GM12891 (cell line): ENCODE results near the gene SHB.

Experiments used
- DNase-seq: peaks from one replicate; pipeline ENCODE4 v3.0.0; 2011; ENCODE audit warnings: low spot score; ENCODE audit not compliant: insufficient read length
- FAIRE-seq: peaks from 2 replicates; lab custom pipeline; 2011; peaks lifted over from hg19 to GRCh38; lab: Jason Lieb, UNC
- PAX5 ChIP-seq: IDR thresholded peaks from 2 replicates; pipeline ENCODE4 v1.6.1; 2011; ENCODE audit warnings: low read length, moderate library complexity, mild to moderate bottlenecking; ENCODE audit not compliant: insufficient read depth, severe bottlenecking
- POLR2A ChIP-seq: IDR thresholded peaks from 2 replicates; pipeline ENCODE4 v1.6.1; 2011; ENCODE audit warnings: low read depth, low read length, control low read depth
- POLR2AphosphoS5 ChIP-seq: IDR thresholded peaks from 2 replicates; pipeline ENCODE4 v1.6.1; 2011; ENCODE audit warnings: low read depth, low read length, control low read depth
- POU2F2 ChIP-seq: IDR thresholded peaks from 2 replicates; pipeline ENCODE4 v1.6.1; 2011; ENCODE audit warnings: low read depth, mild to moderate bottlenecking, control low read depth, low read length, moderate library complexity
- SPI1 ChIP-seq: IDR thresholded peaks from 2 replicates; pipeline ENCODE4 v1.6.1; 2011; ENCODE audit warnings: low read depth, low read length, control low read depth
- TAF1 ChIP-seq: IDR thresholded peaks from 2 replicates; pipeline ENCODE4 v1.6.1; 2011; ENCODE audit warnings: low read depth, low read length, control low read depth

Gene SHB

DNA sequence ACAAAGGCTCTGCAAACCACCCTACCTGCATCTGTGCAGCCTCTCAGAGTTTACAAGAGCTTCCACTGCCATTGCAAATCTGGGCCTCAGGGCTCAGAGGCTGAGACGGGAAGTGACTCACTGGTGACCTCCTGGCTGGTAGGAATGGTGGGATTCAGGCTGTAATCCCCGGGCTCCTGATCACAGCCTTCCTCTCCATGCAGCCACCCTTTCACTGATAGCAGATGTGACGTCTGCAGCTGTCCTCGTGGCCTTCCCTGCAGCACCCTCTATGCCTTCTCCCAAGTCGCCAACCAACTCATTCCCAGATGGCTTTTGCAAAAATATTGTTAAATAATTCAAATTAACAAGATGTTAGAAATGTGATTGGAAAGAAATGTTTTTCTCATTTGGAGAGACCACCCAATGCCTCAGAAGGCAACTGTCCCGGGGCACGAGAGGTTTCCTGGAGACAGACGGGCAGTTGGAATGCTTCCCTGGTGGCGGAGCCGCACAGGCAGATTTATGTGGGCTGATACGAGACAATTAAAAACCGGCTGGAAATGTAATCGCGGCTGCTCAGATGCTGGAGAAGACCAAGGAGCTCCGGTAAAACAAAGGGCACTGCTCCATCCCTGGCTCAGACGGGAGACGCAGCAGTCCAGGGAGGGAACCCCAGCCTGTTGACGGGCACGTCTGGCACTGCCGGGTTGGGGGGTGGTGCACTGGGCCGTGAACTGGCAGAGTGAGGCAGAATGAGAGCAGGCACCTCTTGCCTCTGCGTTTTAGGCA is 130.7 kb downstream of the SHB start:
- no peak for DNase-seq
- TF ChIP-seq POLR2A (no peak), POLR2AphosphoS5 (no peak), POU2F2 (no peak), PAX5 (no peak), SPI1 (no peak), TAF1 (no peak)
- FAIRE-seq: no peak

GRCh38 chr9:37937366-37937765 is 131.7 kb downstream of the SHB start:
- FAIRE-seq (no peak), DNase-seq (no peak)
- TF ChIP-seq POLR2AphosphoS5 (no peak), POU2F2 (no peak), SPI1 (no peak), POLR2A (no peak), PAX5 (no peak), TAF1 (no peak)

DNA sequence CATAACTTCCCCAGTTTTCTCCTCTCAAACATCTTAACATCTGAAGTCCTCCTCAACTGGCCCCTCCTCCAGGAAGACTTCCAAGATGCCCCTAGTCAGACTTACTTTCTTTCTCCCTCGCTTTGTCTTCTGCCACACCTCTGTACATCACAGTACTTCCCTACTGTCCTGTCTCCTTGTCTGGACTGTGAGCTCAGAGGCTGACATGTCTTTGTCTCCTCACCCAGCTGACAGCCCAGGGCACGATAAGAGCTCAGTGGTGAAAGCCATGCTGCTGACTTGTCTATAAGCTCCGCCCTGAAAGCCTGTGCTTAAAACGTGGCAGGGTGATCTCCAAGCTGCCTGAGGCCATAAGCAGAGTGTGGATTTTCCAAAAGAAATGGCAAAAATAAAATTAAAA is 132.1 kb downstream of the SHB start:
- FAIRE-seq (no peak), DNase-seq (no peak)
- TF ChIP-seq SPI1 (no peak), POLR2A (no peak), PAX5 (no peak)

- FAIRE-seq (no peak), DNase-seq (no peak)
- no peak for TF ChIP-seq SPI1
- TF ChIP-seq POLR2A: no peak
- no peak for TF ChIP-seq POLR2AphosphoS5
- no peak for TF ChIP-seq POU2F2
These were observed 132.7 kb downstream of the SHB start for GRCh38 chr9:37936376-37936775.

DNA sequence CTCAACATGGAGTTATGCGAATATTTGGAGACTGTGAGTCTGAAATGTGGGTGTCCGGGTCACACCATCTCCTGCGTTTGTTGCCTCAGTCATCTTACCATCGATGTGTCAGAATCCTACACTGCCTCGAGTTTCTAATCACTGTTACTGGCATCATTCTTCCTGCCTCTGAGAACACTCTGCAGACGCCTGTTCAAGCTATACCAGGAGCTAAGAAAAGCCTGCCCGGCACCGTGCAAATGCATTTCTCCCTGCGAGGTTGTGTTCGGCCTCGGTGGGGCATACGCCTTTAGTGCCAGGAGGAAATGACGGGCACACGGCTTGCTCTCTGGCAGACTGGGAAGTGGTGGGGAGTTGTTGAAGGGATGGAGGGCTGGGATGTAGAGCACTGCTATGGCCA is 133.9 kb downstream of the SHB start:
- FAIRE-seq: no peak
- DNase-seq: no peak
- TF ChIP-seq POLR2A (no peak), POLR2AphosphoS5 (no peak), TAF1 (no peak), SPI1 (no peak), POU2F2 (no peak), PAX5 (no peak)

DNA sequence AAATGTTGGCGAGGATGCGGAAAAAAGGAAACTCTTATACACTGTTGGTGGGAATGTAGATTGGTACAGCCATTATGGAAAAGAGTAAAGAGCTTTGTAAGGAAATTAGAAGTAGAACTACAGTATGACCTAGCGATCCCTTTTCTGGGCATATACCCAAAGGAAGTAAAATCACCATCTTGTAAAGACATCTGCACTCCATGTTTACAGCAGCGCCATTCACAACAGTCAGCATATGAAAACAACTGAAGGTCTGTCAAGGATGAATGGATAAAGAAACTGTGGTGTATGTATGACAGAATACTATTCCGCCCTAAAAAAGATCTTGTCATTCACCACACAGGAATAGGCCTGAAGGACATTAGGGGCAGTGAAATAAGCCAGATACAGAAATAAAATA is 137.4 kb downstream of the SHB start:
- no peak for DNase-seq
- FAIRE-seq: no peak
- TF ChIP-seq POLR2A (no peak), PAX5 (no peak), POU2F2 (no peak), TAF1 (no peak), POLR2AphosphoS5 (no peak), SPI1 (no peak)

- TF ChIP-seq POLR2A (no peak), SPI1 (no peak), TAF1 (no peak), POU2F2 (no peak), PAX5 (no peak), POLR2AphosphoS5 (no peak)
- no peak for FAIRE-seq
- DNase-seq: no peak
These were observed 139.6 kb downstream of the SHB start for GRCh38 chr9:37929441-37929895.

- FAIRE-seq: no peak
These were observed 140.2 kb downstream of the SHB start for GRCh38 chr9:37928552-37929430.

GRCh38 chr9:37927601-37928551 is 141.2 kb downstream of the SHB start:
- TF ChIP-seq PAX5 (no peak), TAF1 (no peak), POU2F2 (no peak), SPI1 (no peak), POLR2A (no peak), POLR2AphosphoS5 (no peak)
- no peak for FAIRE-seq

More at GRCh38 chr9:37928552-37929430, 140.2 kb downstream of the SHB start:
- TF ChIP-seq TAF1: no peak
- no peak for TF ChIP-seq POLR2A
- TF ChIP-seq POU2F2: no peak
- TF ChIP-seq POLR2AphosphoS5: no peak
- TF ChIP-seq PAX5: no peak
- no peak for TF ChIP-seq SPI1
- DNase-seq: no peak

DNA sequence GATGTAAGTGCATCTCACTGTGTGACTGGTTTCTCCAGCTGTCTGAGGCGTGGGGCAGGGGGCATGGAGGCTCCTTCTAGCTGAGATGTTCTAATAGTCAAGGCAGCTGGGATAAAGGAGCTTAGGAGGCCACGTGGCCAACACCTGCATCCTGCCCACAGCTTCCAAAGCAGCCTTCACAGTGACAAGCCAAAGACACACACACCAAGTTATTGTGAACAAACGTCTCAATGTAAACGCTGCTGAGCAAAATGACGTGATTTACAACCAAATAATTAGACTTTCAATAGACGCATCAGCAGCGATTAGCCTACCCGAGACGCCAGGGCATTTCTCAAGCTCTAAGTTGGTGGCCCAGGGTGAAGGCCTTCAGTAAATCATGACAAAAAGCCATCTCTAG is 141.9 kb downstream of the SHB start:
- no peak for DNase-seq
- no peak for TF ChIP-seq POU2F2
- no peak for TF ChIP-seq SPI1
- TF ChIP-seq PAX5: no peak
- no peak for TF ChIP-seq POLR2A
- no peak for TF ChIP-seq POLR2AphosphoS5
- no peak for FAIRE-seq

More at GRCh38 chr9:37927601-37928551, 141.2 kb downstream of the SHB start:
- DNase-seq: no peak
